ENCODE data around the gene TMEM161A.
"Not testable (repeated sequence)": the region's sequence is repeated elsewhere in the genome, so short reads cannot be mapped to it uniquely, and the experiment has no call there.

Gene TMEM161A

DNA sequence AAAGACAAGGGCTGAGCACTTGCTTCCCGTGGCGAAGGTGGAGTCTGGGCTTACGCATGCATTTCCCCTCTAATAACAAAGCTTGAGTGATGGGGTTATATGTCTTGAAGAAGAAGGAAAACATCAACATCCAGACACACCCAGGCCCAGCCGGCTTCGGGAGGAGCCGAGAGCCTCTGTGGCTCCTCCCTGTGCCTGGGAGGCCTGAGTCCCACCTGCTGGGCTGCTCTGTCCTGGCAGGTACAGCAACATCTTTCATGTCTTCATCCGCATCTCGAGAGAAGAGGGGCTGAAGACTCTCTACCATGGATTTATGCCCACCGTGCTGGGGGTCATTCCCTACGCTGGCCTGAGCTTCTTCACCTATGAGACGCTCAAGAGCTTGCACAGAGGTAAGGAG, 30.6 kb downstream of the TMEM161A start:
- TF ChIP-seq, protein P1, sequence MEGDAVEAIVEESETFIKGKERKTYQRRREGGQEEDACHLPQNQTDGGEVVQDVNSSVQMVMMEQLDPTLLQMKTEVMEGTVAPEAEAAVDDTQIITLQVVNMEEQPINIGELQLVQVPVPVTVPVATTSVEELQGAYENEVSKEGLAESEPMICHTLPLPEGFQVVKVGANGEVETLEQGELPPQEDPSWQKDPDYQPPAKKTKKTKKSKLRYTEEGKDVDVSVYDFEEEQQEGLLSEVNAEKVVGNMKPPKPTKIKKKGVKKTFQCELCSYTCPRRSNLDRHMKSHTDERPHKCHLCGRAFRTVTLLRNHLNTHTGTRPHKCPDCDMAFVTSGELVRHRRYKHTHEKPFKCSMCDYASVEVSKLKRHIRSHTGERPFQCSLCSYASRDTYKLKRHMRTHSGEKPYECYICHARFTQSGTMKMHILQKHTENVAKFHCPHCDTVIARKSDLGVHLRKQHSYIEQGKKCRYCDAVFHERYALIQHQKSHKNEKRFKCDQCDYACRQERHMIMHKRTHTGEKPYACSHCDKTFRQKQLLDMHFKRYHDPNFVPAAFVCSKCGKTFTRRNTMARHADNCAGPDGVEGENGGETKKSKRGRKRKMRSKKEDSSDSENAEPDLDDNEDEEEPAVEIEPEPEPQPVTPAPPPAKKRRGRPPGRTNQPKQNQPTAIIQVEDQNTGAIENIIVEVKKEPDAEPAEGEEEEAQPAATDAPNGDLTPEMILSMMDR (conservative IDR thresholded peaks at IDR 0.05; ENCODE audit: low read depth), result no peak
- POLR2A ChIA-PET (ENCODE audit: low non-redundant PET), result no interaction called here
- CTCF ChIA-PET, result interaction anchor here (1.0 kb wide), 1 partner anchor 38 kb away, joined by 3 read pairs; no protein-coding TSS in a partner anchor
- no peak overlapping the region for H3K27ac ChIP-seq
- no peak for DNase-seq (ENCODE audit: low spot score)

DNA sequence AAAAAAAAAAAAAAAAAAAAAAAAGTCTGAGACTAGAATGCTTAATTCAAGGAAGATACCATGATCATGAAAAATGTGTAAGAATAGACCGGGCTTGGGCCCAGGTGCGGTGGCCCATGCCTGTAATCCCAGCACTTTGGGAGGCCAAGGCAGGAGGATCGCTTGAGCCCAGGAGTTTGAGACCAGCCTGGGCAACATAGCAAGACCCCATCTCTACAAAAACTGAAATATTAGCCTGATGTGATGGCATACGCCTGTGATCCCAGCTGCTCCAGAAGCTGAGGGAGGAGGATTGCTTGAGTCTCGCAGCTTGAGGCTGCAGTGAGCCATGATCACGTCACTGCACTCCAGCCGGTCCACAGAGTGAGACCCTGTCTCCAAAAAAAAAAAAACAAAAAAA, 31.3 kb downstream of the TMEM161A start:
- POLR2A ChIA-PET (ENCODE audit: low non-redundant PET); DNase-seq (ENCODE audit: low spot score); H3K27ac ChIP-seq: not testable (repeated sequence)
- CTCF ChIA-PET, result interaction anchor here (1.0 kb wide), 1 partner anchor 39 kb away, joined by 3 read pairs; no protein-coding TSS in a partner anchor

DNA sequence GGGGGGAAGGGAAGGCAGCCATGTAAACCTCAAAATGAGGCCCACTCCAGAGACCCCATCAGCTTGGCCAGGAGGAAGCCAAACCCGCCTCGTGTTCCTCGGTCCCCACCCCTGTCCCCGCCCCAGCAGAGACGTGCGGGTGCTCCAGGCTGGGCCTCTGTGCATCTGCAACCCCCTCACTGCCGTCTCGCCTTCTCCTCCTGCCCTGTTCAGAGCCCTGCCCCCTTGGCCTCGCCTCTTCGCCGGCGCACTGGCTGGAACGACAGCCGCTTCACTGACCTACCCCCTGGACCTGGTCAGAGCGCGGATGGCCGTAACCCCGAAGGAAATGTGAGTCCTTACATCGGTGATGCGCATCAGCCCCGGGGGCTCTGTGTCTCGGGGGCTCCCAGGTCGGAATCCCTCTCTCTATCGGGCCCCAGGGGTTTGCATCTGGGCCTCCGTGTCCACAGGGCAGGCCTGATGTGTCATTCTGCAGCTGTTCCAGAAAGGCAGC, 32.2 kb downstream of the TMEM161A start:
- TF ChIP-seq, protein P1 (conservative IDR thresholded peaks at IDR 0.05; ENCODE audit: low read depth), result no peak
- ChIA-PET POLR2A (ENCODE audit: low non-redundant PET) (no interaction called here), CTCF (interaction anchor here (0.6 kb wide), 2 partner anchors 52 to 719 kb away, joined by 3 to 5 read pairs; no protein-coding TSS in a partner anchor)
- DNase-seq (ENCODE audit: low spot score), result no peak
- H3K27ac ChIP-seq, result no peak overlapping the region

DNA sequence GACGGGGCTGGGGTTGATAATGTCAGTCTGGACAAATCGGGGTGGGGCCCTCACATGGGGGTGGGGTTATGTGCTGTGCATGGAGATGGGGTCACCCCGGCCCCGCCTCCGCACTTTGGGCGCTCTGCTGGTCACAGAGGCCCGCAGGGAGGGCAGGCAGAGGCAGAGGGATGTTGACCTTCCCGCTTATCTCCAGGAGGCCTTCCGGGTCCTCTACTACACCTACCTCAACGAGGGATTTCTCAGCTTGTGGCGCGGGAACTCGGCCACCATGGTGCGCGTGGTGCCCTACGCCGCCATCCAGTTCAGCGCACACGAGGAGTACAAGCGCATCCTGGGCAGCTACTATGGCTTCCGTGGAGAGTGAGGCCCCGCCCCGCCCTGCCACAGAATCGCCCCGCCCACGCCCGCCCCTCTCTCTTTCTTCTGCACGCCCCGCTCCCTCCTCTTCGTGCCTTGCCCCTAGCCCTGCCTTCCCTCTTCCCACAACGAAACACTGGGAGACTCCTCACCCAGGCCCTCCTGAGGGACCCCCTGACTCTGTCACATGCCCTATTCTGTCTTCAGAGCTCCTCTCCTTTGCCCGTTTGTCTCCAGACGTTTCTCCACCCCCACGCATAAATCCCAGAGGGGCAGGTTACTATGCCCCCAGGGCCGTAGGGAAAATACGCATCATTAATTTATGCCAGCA, 32.8 kb downstream of the TMEM161A start:
- TF ChIP-seq, protein P1 (conservative IDR thresholded peaks at IDR 0.05; ENCODE audit: low read depth), result no peak
- peak overlapping the region; percentile 22 for H3K27ac ChIP-seq
- ChIA-PET CTCF (interaction anchor here (0.6 kb wide), 2 partner anchors 51 to 719 kb away, joined by 3 to 5 read pairs; no protein-coding TSS in a partner anchor), POLR2A (ENCODE audit: low non-redundant PET) (no interaction called here)
- DNase-seq (ENCODE audit: low spot score), result peak; percentile 31

DNA sequence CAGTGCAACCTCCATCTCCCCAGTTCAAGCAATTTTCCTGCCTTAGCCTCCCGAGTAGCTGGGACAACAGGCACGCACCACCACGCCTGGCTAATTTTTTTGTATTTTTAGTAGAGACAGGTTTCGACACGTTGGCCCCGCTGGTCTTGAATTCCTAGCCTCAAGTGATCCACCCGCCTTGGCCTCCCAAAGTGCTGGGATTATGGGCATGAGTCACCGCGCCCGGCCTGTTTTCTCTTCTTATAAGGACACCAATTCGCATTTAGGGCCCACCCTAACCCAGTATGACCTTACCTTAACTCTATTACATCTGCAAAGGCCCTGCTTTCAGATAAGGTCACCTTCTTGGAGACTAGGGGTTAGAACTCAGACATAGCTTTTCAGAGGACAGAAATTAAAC, 35.1 kb downstream of the TMEM161A start:
- TF ChIP-seq, protein P1 (conservative IDR thresholded peaks at IDR 0.05; ENCODE audit: low read depth), result no peak
- POLR2A ChIA-PET (ENCODE audit: low non-redundant PET), result no interaction called here
- CTCF ChIA-PET, result no interaction called here

DNA sequence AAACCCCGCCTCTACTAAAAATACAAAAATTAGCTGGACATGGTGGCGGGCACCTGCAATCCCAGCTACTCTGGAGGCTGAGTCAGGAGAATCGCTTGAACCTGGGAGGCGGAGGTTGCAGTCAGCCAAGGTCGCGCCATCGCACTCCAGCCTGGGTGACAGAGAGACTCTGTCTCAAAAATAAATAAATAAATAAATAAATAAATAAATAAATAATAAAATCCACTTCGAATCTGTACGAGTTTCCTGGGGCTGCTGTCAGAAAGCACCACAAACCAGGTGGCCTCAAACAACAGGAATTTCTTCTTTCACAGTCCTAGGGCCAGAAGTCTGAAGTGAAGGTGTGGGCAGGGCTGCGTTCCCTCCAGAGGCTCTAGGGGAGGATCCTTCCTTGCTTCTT, 35.7 kb downstream of the TMEM161A start:
- peak overlapping the region; percentile 34; the same call in 1 of the 2 replicates for H3K27ac ChIP-seq
- CTCF ChIA-PET; DNase-seq (ENCODE audit: low spot score); POLR2A ChIA-PET (ENCODE audit: low non-redundant PET): not testable (repeated sequence)

More for the DNA sequence above, 35.1 kb downstream of the TMEM161A start:
- H3K27ac ChIP-seq, result peak overlapping the region; percentile 34
- DNase-seq (ENCODE audit: low spot score), result no peak

DNA sequence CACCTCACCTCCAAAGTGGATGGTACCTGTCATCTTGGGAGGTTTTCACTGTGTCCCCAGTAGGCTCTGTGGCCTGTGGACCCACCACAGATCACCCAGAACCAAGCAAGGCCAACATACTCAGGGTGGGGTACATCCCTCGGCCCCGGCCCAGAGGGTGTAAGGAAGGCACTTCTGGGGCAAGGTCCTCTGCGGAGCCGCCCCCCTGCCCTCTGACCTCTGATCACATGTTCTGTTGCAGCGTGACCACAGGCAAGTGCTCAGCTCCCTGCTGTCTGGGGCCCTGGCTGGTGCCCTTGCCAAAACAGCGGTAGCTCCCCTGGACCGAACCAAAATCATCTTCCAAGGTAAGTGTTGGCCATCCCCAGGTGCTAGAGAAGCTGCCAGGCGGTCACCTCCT, 36.7 kb downstream of the TMEM161A start:
- H3K27ac ChIP-seq, result no peak overlapping the region; the same call in 1 of the 2 replicates
- ChIA-PET POLR2A (ENCODE audit: low non-redundant PET) (no interaction called here), CTCF (no interaction called here)
- TF ChIP-seq, protein P1 (conservative IDR thresholded peaks at IDR 0.05; ENCODE audit: low read depth), result no peak
- DNase-seq (ENCODE audit: low spot score), result no peak
